Spleen (tissue), 7 donors: Measurements from ENCODE around the gene CCRL2.

Experiments
- POLR2A ChIP-seq, 3 donors: fragments of 450-650 bp; IDR thresholded peaks; one replicate each; pipeline ENCODE4 v1.5.1; 2017; ENCODE audit warnings: antibody characterized with exemption in 3 of 3, mild to moderate bottlenecking in 1 of 3
- POLR2AphosphoS5 ChIP-seq, 3 donors: sonication (generic); formaldehyde crosslinking; IDR thresholded peaks; one replicate each; pipeline ENCODE4 v1.5.1; 2017; ENCODE audit warnings: antibody characterized with exemption in 3 of 3
- TF ChIP-seq, protein P1 (sequence below), 11 experiments: fragments of 200-600 bp in 7 of 11; fragments of 450-650 bp in 4 of 11; sonication (generic) in 4 of 11; IDR thresholded peaks in 8 of 11; conservative IDR thresholded peaks in 3 of 11; 1 replicate in 7 of 11; 2 replicates in 4 of 11; pipeline versions ENCODE4 v1.4.0 to v1.8.0; 2016 to 2021; ENCODE audit warnings: antibody characterized with exemption in 11 of 11, inconsistent platforms in 4 of 11, mild to moderate bottlenecking in 1 of 11
- donor health status: DM: no; HTN: no; CAD: no; lungs with moderate emphysema.
- donor health status: DM: no; HTN: no; CAD: no.
- donor health status: DM: no; HTN: no; CAD: no.

DNA sequence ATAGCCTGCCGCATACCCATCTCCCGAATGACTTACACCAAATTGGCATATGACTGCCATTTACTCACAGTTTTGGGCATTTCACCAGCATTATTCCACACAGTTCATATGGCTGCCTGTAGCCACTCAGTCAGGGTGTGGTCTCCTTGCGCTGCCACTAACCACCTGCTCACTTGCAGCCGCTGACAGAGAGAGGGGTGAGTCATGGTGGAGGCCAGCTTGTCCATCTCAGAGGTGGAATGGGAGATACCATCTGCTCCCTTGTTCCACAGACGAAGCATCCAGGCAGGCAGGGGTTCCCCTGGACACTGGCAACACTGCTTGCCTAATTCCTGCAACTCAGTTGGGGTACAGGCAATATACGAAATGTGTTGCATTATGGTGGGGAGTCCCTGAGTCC is 15.6 kb downstream of the CCRL2 start:
- TF ChIP-seq POLR2AphosphoS5 (IDR thresholded peaks at IDR 0.05) = no peak
- TF ChIP-seq, protein P1, sequence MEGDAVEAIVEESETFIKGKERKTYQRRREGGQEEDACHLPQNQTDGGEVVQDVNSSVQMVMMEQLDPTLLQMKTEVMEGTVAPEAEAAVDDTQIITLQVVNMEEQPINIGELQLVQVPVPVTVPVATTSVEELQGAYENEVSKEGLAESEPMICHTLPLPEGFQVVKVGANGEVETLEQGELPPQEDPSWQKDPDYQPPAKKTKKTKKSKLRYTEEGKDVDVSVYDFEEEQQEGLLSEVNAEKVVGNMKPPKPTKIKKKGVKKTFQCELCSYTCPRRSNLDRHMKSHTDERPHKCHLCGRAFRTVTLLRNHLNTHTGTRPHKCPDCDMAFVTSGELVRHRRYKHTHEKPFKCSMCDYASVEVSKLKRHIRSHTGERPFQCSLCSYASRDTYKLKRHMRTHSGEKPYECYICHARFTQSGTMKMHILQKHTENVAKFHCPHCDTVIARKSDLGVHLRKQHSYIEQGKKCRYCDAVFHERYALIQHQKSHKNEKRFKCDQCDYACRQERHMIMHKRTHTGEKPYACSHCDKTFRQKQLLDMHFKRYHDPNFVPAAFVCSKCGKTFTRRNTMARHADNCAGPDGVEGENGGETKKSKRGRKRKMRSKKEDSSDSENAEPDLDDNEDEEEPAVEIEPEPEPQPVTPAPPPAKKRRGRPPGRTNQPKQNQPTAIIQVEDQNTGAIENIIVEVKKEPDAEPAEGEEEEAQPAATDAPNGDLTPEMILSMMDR (IDR thresholded peaks at IDR 0.05 in 8 of 11, conservative IDR thresholded peaks at IDR 0.05 in 3 of 11) = no peak
- TF ChIP-seq POLR2A (IDR thresholded peaks at IDR 0.05) = no peak
